A549 treated with RU486 at 1 μM for 4 hours (cell line): ENCODE data around the gene CXorf49. TPM values are rescaled to one million over a fixed set of nuclear protein-coding genes. Genes with fewer than 3 reads are reported as not detected.

Experiments
- total RNA-seq: library from RNA; stranded (reverse); fragments of 200-300 nt; extraction: Qiagen RNA extraction; gene quantifications from 5 replicates; pipeline ENCODE4 v1.2.3, GENCODE V29; 2022; ENCODE audit warnings: low read depth

The CXorf49 gene
- total RNA-seq = not detected in 5 replicates

GRCh38 chrX:71718185-71718584 is at the start of gene CXorf49:
CXorf49 (minus strand) TSS chrX:71718285; CDS start chrX:71718151, 134 bp downstream.

GRCh38 chrX:71763049-71763448 is 45.0 kb upstream of the CXorf49 start, which contains the start of gene CXorf49B:
CXorf49B (plus strand) TSS chrX:71763349; CDS start chrX:71763424, 75 bp downstream.

GRCh38 chrX:71667328-71668247 is 50.5 kb downstream of the CXorf49 start, which contains the start of gene LOC101059915:
LOC101059915 (plus strand) TSS chrX:71667546.

Other genes with a start within 250 kb of the CXorf49 start
- 22.7 to 43.8 TPM (median 36.7 TPM) in 5 replicates for gene OGT, start 185.2 kb downstream of the CXorf49 start, total RNA-seq
- 0.88 to 1.9 TPM (median 1.5 TPM) in 5 replicates for gene GCNA, start 139.8 kb downstream of the CXorf49 start, total RNA-seq
- gene CXCR3, start 99.8 kb downstream of the CXorf49 start, total RNA-seq = 0.09 to 0.19 TPM in 2 of 5 replicates, not detected in the others
- not detected in 5 replicates for gene CXorf49B, start 45.1 kb upstream of the CXorf49 start, total RNA-seq
- 0.22 to 0.45 TPM (median 0.32 TPM) in 5 replicates for gene NHSL2, start 192.6 kb upstream of the CXorf49 start, total RNA-seq